Measurements from ENCODE around the gene NR2F2. TPM values are rescaled to one million over a fixed set of nuclear protein-coding genes. Genes with fewer than 3 reads are reported as not detected.

The NR2F2 gene
- total and polyA plus RNA-seq, 2 experiments from 2014 or later = 0.63 to 1.2 TPM

DNA sequence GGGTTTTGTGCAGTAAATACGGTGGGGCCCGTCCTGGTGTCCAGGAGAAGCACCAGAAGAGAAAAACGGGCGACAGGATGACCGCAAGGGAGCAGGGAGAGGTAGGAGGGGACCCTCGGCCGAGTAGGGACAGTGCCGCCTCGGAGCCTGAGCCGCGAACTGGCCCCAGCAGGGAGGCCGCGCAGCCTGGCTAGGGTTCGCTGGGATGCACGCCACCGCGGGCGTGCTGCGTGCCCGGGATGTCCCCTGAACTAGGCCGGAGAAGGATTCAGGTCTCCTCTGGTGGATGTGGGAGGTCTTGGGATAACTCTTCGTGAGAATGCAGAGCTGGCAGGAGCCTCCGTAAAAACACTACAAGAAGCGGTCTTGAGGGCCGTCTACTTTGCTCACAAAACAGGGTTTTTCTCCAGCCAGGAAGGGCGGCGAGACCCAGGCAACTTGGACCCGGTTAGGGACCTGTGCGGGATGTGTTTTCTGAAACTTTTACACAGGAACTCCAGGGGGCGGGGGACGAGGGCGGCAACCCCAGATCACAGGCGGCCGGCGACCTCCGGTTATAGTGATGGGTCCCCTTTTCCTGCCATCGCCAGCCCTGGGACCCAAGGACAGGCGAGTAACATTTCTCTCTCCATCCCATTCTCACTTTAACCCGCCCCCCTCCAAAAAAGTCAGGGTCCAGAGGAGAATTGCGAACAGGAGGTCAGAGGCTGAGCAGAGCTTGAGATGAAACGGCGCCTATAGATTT lies 35.5 kb downstream of the NR2F2 start:
- Histone ChIP-seq H3K4me3 (no peak overlapping the region), H3K36me3 (no peaks in the 10 kb centered on the region), H3K9me3 (ENCODE audit: low read depth) (no peaks in the 10 kb centered on the region), H3K27ac (no peak overlapping the region), H3K27me3 (peaks cover 100% of the 10 kb centered on the region), H3K4me1 (ENCODE audit: low read depth) (no peaks in the 10 kb centered on the region)
- TF ChIP-seq CTCF (IDR thresholded peaks at IDR 0.05; ENCODE audit: low read depth, low read length) = no peak
- DNase-seq (ENCODE audit: low read depth in 1 of 2, low spot score in 1 of 2) = no peak

DNA sequence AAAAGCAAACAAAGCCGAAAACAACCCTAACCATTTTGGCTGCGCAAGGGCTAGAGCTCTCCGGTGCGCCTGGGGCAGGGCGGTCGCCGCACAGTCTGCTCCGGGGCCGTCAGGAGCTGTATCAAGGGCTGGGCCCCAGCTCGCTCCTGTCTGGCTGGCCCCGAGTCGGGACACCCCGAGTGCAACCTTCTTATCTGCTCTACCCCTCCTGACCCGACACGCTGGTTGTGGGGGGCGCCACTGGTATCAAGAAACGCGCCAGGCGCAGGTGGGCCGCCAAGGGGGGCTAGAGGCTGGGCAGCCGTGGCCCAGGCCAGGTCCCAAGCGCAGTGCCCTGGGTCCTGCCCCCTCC lies 36.0 kb downstream of the NR2F2 start:
- H3K9me3 ChIP-seq (ENCODE audit: low read depth) = no peaks in the 10 kb centered on the region
- no peaks in the 10 kb centered on the region for H3K36me3 ChIP-seq
- H3K4me1 ChIP-seq (ENCODE audit: low read depth) = no peaks in the 10 kb centered on the region
- H3K27me3 ChIP-seq = peaks cover 100% of the 10 kb centered on the region
- no peak for TF ChIP-seq CTCF (IDR thresholded peaks at IDR 0.05; ENCODE audit: low read depth, low read length)
- no peak for DNase-seq (ENCODE audit: low read depth in 1 of 2, low spot score in 1 of 2)
- H3K27ac ChIP-seq = no peak overlapping the region
- H3K4me3 ChIP-seq = no peak overlapping the region

DNA sequence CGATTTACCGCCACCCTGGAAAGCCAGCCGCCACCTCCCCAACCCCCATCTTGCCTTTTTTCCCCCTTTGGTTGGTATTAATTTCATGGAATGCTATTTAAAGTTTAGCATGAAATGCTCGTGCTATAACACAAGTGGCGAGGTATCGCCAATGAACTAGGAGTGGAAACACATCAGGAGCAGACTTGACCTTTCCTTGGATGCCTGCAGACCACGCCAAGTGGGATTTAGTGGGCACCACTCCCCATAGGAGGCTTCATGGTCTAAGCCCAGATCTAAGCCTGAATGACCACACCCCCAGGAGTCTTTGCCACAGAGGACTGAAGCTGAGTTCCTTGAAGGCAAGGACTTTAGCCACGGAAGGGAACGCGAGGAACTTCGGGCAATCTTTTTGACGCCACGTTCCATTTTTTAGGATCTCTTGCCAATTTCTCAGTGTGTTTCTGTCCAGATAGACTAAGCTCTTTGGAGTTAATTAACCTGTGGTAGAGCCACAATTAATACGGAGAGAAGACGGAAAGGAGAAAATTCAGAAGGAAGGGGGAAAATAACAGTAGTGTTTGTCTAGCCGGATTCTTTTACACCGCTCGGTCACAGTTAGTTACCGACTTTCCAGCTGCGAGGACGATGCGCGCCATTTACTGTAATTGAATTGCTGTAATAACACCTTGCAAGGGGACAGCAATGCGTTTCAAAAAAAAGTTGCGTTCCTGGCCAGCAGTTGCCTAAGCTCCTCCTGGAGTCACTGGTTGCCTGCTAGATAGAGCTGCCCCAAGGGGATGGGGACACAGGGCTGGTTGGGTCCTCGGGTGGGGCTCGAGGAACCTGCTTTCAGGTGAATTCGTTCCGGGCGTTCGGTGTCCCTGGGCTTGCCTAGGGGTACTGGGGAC lies 37.1 kb downstream of the NR2F2 start:
- H3K4me3 ChIP-seq = no peak overlapping the region

GRCh38 chr15:96369351-96369750 lies 38.9 kb downstream of the NR2F2 start:
- H3K36me3 ChIP-seq = no peaks in the 10 kb centered on the region
- no peaks in the 10 kb centered on the region for H3K9me3 ChIP-seq (ENCODE audit: low read depth)
- no peak for DNase-seq (ENCODE audit: low read depth in 1 of 2, low spot score in 1 of 2)
- no peak overlapping the region for H3K4me3 ChIP-seq
- H3K4me1 ChIP-seq (ENCODE audit: low read depth) = no peaks in the 10 kb centered on the region
- TF ChIP-seq CTCF (IDR thresholded peaks at IDR 0.05; ENCODE audit: low read depth, low read length) = no peak
- no peak overlapping the region for H3K27ac ChIP-seq
- H3K27me3 ChIP-seq = peaks cover 99% of the 10 kb centered on the region

More for the DNA sequence above, 37.1 kb downstream of the NR2F2 start:
- no peaks in the 10 kb centered on the region for H3K9me3 ChIP-seq (ENCODE audit: low read depth)
- no peak for TF ChIP-seq CTCF (IDR thresholded peaks at IDR 0.05; ENCODE audit: low read depth, low read length)
- no peak for DNase-seq (ENCODE audit: low read depth in 1 of 2, low spot score in 1 of 2)
- no peaks in the 10 kb centered on the region for H3K4me1 ChIP-seq (ENCODE audit: low read depth)
- H3K27me3 ChIP-seq = peaks cover 100% of the 10 kb centered on the region
- H3K27ac ChIP-seq = no peak overlapping the region
- H3K36me3 ChIP-seq = no peaks in the 10 kb centered on the region

DNA sequence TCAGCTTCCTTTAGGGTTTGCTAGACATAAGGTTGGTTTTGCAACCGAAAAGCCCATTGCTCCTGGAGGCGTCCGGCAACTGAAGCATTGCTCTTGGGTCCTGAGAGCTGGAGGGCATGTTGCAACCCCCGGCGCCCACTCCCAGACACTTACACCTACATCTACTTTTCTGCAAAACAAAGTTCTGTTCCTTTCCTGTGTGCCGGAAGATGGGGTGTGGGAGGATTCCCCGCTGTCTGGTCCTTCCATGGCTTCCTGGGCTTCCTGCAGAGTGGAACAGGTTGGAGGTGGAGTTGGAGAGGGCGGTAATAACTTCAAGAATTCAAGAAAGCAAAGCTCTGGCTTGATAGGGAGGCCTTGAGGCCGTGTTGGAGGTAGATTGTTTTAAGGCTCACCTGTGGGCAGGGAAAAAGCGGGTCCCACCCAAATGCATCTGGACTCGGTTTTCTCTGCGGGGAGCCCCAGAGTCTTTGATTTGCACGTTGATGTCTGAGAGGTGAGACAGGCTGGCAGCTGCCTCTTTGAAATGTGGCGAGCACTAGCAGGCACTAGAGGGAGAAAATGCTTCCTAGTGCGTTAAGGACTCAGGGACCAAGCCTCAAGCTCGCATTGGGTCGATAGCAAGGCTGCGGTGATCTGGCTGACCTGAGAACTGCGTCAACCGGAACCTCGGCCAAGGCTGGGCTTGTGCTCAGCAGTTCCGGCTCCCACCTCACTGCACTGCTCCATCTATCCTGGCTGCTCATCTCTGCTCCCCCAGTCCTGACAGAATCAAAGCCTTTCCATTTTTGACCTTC lies 39.5 kb downstream of the NR2F2 start:
- Histone ChIP-seq H3K27me3 (peaks cover 98% of the 10 kb centered on the region), H3K9me3 (ENCODE audit: low read depth) (no peaks in the 10 kb centered on the region), H3K4me1 (ENCODE audit: low read depth) (no peaks in the 10 kb centered on the region), H3K36me3 (no peaks in the 10 kb centered on the region), H3K4me3 (no peak overlapping the region), H3K27ac (no peak overlapping the region)
- no peak for DNase-seq (ENCODE audit: low read depth in 1 of 2, low spot score in 1 of 2)
- no peak for TF ChIP-seq CTCF (IDR thresholded peaks at IDR 0.05; ENCODE audit: low read depth, low read length)
